ENCODE results near the gene RTN4RL1. TPM values are rescaled to one million over a fixed set of nuclear protein-coding genes. Genes with fewer than 3 reads are reported as not detected.

The RTN4RL1 gene, protein sequence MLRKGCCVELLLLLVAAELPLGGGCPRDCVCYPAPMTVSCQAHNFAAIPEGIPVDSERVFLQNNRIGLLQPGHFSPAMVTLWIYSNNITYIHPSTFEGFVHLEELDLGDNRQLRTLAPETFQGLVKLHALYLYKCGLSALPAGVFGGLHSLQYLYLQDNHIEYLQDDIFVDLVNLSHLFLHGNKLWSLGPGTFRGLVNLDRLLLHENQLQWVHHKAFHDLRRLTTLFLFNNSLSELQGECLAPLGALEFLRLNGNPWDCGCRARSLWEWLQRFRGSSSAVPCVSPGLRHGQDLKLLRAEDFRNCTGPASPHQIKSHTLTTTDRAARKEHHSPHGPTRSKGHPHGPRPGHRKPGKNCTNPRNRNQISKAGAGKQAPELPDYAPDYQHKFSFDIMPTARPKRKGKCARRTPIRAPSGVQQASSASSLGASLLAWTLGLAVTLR
- total RNA-seq, result 1 to 10 TPM in 9 of 10 donors, under 1 TPM in 1; 0.81 to 6.3 (median 2.5) TPM
- 1 to 10 TPM; 3.0 to 3.1 TPM for polyA plus RNA-seq
- long read RNA-seq, donor 1, partial matches to known transcripts, result 0 of 8 reads
- long read RNA-seq, donor 1, other reads (novel, unspliced or antisense), result 5 of 8 reads
- long read RNA-seq, donor 2, transcript RTN4RL1-201 (2 exons, 3,625 nt), result major isoform, 10 of 18 reads
- long read RNA-seq, donor 2, partial matches to known transcripts, result 0 of 18 reads
- long read RNA-seq, donor 2, other reads (novel, unspliced or antisense), result 8 of 18 reads
- long read RNA-seq, donor 3, result 0 reads

DNA sequence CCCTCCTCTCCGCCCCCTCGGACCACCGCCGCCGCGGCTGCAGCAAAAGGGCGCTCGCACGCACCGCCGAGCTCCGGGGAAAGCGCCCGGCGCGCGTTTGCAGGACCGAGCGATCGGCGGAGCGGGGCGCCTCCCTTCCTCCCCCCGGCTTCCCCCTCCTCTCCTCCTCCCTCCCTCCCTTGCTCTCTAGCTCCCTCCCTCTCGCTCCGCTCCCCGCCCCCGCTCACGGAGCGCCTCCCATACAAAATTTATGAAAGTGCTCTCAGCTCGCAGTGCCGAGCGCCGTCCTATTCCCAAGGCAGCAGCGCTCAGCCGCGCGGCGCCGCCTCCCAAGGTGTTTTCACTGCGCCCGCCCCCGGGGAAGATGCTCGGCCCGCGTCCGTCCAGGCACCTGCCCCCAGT, at the start of gene RTN4RL1:
Gene RTN4RL1 (minus strand): TSS at position 115 of the 402 bp plus-strand sequence. CDS start 469 bp downstream, outside the sequence.
- peaks cover 0 to 91% (median 24%) of the 10 kb centered on the region in 7 donors for H3K27me3 ChIP-seq
- no peaks in the 10 kb centered on the region for H3K9me3 ChIP-seq
- H3K4me3 ChIP-seq, result peak within 1 kb of the TSS; percentile 39 to 68 (median 59)
- TF ChIP-seq CTCF (IDR thresholded peaks at IDR 0.05), result no peak
- H3K36me3 ChIP-seq, result no peaks in the 10 kb centered on the region
- WGBS, 2 donors, result 0 to 1% methylated on average over 19 to 47 of the region's 47 CpGs
- intact Hi-C loops (cut with DNase I), result loop anchor here in 3 of 10 donors (1.0 to 10.0 kb wide), 3 partner anchors 113 to 300 kb away; partner anchors contain the start of gene WDR81 (in 1 of the 3)
- DNase-seq, result peak; percentile 68 to 76
- peak; percentile 22 to 59 (median 42) for ATAC-seq
- H3K4me1 ChIP-seq, result peaks cover 10 to 55% (median 39%) of the 10 kb centered on the region in 9 donors
- peak within 1 kb of the TSS in 9 of 10 donors; percentile 2 to 83 (median 73) for H3K27ac ChIP-seq

DNA sequence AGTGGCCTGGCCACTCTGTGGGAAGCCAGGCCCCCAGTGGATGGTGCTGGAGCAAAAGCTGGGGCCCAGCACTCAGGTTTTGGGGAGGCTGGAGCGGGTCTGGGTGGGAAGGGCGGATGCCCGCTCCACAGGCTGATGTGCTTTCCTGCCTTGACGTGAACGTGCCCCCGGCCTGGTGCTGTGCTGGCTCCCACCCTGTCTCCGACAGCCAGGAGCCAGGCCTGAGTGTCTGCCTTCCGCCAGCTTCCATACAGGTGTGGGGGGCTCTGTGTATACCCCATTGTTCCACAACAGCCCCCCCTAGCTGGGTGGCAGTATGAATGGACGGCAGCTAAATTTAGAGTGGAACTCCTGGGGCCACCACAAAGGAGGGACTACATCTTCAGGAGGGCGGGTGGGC, 49.8 kb upstream of the RTN4RL1 start:
- intact Hi-C loops (cut with DNase I), result no loop called here
- TF ChIP-seq CTCF (IDR thresholded peaks at IDR 0.05), result no peak
- ATAC-seq (peak in 7 of 8 donors; percentile 13 to 42 (median 25)), DNase-seq (no peak)
- no peak overlapping the region for H3K4me3 ChIP-seq
- H3K36me3 ChIP-seq, result peaks cover 0 to 73% (median 0%) of the 10 kb centered on the region in 9 donors
- 59 to 60% methylated on average over 10 of the region's 10 CpGs for WGBS, 2 donors
- H3K4me1 ChIP-seq, result peaks cover 36 to 81% (median 70%) of the 10 kb centered on the region in 9 donors
- peak overlapping the region; percentile 73 to 97 (median 92) for H3K27ac ChIP-seq
- H3K27me3 ChIP-seq, result no peaks in the 10 kb centered on the region
- H3K9me3 ChIP-seq, result no peaks in the 10 kb centered on the region

- Histone ChIP-seq H3K4me3 (peak overlapping the region in 1 of 10 donors; percentile 1), H3K36me3 (peaks cover 0 to 63% (median 3%) of the 10 kb centered on the region in 9 donors), H3K27me3 (no peaks in the 10 kb centered on the region), H3K4me1 (peaks cover 50 to 98% (median 88%) of the 10 kb centered on the region in 9 donors), H3K9me3 (no peaks in the 10 kb centered on the region), H3K27ac (peak overlapping the region; percentile 72 to 97 (median 92))
- ATAC-seq, result peak; percentile 14 to 65 (median 44)
- WGBS, 2 donors, result 40 to 53% methylated on average over 31 of the region's 31 CpGs
- TF ChIP-seq CTCF (IDR thresholded peaks at IDR 0.05), result no peak
- peak in 1 of 2 donors; percentile 83 for DNase-seq
- intact Hi-C loops (cut with DNase I), result no loop called here
Observed at GRCh38 chr17:2071455-2072281, 46.5 kb upstream of the RTN4RL1 start.
